Hepatic stellate cell (primary cell): ENCODE data around the gene S100A6.
A peak's percentile ranks its signal among the peaks of the same experiment; 100 is the strongest.
"Not testable (repeated sequence)": the region's sequence is repeated elsewhere in the genome, so short reads cannot be mapped to it uniquely, and the experiment has no call there.

ENCODE experiments used
- DNase-seq: peaks from one replicate; pipeline ENCODE4 v3.0.0; 2011; ENCODE audit warnings: low spot score

Gene S100A6

GRCh38 chr1:153563991-153564390, 28.2 kb upstream of the S100A6 start:
- no peak for DNase-seq

GRCh38 chr1:153563483-153563901, 27.7 kb upstream of the S100A6 start:
- DNase-seq: no peak

DNA sequence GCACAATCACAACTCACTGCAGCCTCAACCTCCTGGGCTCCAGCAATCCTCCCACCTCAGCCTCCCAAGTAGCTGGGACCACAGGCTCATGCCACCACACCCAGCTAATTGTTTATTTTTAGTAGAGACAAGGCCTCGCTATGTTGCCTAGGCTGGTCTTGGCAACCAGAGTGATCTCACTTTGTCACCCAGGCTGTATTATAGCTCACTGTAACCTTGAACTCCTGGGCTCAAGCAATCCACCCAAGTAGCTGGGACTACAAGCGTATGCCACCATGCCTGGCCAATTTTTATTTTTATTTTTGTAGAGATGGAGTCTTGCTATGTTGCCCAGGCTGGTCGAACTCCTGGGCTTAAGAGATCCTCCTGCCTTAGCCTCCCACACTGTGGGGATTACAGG, 26.2 kb upstream of the S100A6 start:
- not testable (repeated sequence) for DNase-seq

GRCh38 chr1:153561466-153561985, 25.7 kb upstream of the S100A6 start:
- DNase-seq: no peak

DNA sequence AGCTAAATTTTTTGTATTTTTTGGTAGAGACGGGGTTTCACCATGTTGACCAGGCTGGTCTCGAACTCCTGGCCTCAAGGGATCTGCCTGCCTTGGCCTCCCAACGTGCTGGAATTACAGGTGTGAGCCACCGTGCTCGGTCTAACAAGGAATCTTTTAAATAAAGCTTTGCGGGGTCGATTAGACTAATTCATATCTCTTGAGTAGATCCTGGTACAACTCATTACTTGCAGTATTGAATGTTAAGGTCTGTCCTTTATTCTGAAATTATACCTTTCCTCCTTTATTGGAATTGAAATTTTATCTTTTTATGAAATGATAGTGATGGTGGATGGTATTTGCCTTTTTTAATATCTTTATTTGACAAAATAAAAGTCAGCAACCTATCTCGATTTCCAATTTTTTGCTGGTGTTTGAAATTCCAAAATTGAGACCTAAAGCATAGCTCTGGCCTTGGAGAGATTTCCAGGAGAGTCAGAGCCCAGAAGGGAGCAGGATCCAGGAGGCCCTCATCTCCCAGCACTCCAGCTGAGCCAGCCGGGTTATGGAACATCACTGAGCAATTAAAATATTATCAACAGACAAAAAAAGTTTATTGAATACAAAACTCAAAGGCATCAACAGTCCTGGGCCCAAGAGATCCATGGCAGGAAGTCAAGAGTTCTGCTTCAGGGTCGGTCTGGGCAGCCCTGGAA, 25.1 kb upstream of the S100A6 start:
- DNase-seq: no peak

GRCh38 chr1:153560241-153560640, 24.4 kb upstream of the S100A6 start:
- no peak for DNase-seq

- DNase-seq: no peak
Measured at GRCh38 chr1:153557877-153558276, 22.1 kb upstream of the S100A6 start.

- no peak for DNase-seq
Measured at GRCh38 chr1:153556348-153556747, 20.6 kb upstream of the S100A6 start.

DNA sequence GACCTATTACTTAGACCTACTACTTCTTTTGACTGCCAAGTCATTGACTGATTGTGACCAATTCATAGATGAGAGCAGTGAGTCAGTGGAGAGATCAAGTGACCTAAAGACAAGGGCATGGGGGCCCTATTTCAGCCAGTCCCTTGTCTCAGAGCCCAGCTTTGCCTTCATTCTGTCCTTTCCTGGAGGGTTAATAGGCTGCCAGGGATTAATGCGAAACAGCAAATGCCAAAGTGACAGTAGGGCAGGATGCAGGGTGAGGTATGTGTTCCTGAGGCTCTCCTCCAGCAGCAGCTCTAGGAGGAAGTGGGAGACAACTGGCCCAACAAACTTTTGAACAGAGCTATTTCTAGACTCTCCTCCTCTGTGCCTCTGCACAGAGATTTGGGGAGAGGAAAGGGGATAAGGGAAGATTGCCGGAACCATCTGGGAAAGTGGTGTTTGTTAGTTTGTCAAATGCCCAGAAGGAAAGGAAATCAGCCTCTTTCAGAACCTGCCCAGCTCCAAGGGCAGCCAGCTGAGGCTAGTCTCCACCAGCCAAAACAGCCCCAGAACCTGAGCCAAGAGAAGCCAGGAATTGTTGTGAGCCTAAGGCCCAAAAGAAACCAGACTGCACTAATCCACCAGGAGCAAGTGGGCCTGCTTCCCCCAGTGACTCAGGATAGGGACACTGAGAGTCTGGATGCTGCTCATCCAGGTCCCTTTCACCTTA, 18.2 kb upstream of the S100A6 start:
- DNase-seq: no peak

- DNase-seq: no peak
Measured at GRCh38 chr1:153553096-153553495, 17.3 kb upstream of the S100A6 start.

DNA sequence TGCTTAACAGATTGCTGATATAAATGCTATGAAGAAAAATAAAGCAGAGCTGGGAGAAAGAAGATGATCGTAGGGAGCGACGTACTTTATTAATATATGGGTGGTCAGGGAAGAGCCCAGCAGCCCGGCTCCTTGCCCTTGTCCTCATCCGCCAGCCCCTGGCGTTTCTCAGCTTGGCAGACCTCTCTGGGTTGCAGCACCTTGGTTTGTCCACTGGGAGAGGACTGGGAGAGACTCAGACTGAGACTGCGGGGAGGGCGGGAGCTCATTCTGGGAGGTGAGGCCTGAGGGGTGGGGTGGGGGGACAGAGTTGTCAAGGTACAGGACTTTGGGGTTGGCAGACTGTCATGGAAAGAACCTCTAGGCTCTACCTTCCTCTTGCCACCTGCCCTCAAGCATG, 16.5 kb upstream of the S100A6 start:
- DNase-seq: no peak

DNA sequence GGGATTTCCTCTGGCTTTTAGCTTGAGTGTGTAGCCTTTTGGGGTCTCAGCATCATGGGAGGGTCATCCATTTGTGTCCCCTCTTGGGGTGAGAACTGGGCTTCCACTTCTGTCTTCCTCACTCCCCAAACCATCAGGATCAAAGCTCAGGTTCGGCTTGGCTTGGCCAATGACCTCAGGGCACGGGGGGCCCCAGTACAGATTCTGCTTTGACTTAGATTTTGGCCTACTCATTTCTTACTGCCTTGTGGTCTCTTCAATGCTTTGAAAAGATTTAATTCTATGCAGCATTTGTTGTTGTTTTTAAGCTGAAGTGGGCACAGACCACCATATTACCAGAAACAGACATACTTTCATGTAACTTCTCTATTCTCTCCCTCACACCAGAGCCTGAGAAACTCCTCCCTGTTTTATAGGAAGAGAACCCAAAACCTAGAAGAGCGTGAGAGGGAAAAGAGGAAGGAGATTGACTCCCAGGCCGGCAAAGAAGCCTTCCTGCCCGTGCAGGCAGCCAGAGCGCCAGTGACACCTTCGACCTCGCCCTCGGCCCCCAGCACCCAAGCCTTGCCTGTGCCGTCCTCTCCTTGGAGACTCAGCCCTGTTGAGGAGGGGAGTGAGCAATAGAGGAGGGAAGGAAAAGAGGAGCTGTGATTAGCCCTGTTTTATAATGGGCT, 15.2 kb upstream of the S100A6 start:
- no peak for DNase-seq

DNA sequence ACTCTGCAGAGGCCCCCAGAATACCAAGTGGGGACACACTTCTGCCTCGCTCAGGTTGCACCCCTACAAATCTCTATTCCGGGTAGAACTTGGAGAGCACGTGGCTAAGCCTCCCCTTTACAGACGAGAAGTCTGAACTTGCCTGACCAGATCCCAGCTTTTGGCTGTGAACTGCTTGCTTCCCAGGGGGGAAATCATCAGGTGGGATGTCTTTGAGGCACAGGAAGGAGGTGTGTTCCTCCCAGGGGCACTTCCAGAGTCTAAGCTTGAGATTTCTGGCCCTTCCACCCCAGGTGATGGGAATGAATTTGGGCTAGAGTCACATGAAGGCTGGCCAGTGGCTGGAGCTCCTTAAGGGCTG, 14.6 kb upstream of the S100A6 start:
- DNase-seq: no peak

- no peak for DNase-seq
Measured at GRCh38 chr1:153549741-153550397, 14.1 kb upstream of the S100A6 start.

GRCh38 chr1:153548722-153549688, 13.2 kb upstream of the S100A6 start, which contains the start of gene S100A3:
TSS of gene S100A3 (minus strand) at chr1:153549258. CDS start at chr1:153548485, 773 bp downstream.
- DNase-seq: peak; percentile 96

DNA sequence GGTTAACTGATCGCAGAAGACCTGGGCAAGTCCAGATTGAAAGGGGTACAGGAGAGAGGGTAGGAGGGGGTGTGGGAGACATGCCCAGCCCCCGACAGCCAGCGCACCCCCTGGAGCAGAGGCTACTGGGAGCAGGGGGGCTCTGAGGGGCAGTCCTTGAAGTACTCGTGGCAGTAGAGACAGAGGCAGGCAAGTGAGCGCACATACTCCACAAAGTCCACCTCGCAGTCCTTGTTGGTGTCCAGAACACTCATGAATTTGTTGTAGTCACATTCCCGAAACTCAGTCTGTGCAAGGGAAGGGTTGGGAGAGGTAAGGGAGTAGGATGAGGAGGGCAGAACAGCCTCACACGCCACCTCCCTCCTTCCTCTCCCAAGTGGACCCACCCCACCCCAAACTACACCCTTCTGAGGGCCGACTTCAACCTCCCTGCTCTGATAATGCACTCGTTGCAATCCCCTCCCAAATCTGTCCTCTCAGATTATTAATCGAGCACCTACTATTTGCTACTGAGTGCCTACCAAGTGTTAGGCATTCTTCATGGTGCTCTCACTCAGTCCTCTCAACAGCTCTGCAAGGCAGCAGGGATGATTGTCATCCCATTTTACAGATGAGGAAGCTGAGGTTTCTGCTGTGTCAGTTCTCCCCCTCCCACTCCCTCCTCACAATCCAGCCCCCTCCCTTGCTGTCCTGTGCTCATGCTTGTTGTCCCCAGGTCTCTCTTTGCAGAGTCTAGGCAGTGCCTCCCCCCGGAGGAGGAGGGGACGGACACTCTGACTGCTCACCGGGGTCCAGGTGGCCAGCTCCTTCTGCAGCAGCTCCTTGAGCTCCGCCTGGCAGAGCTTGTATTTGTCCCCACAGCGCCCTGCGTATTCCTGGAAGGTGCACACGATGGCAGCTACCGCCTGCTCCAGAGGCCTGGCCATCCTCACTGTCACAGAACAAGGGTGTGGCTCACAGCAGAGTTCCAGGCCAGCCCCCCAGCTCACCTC, 12.1 kb upstream of the S100A6 start:
- no peak for DNase-seq

DNA sequence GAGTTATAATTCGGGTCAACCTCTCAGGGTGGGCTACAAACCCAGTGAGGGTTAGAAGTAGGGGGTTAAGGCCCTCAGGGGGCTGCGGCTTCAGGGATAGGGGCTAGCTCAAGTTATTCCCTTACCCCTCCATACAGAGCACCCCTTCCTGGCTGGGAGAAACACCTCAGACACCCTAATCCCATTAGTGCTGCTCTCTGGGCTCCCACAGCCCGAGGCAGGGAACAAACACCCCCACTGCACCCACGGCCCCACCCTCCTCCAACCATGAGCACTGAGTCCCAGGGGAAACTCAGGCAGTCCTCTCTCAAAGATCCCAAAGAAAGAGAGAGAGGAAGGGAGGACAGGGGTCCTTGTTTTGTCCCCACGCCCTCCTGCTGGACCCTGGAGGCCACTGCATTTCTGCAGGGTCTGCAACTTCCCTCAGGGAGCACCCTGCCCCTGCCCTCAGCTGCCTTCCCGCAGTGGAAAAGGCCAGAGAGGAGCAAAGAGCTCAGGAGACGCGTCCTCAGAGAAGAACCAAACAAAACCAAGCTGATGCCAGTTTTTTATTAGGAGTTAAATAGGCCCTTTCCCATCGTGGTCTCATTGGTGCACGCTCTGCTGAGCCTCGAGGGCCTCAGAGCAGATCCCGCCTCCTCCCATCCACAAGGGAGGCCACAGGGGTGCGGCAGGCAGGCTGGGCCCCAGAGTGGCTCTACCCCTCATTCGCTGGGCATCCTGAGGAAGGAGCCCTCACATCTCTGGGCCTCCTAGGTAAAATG, 11.2 kb upstream of the S100A6 start:
- DNase-seq: no peak

- DNase-seq: no peak
Measured at GRCh38 chr1:153546371-153546770, 10.6 kb upstream of the S100A6 start.
